HuH-7 (cell line): ENCODE results near the gene C1QBP.
"Not testable (repeated sequence)": the region's sequence is repeated elsewhere in the genome, so short reads cannot be mapped to it uniquely, and the experiment has no call there.

Experiments used
- DNase-seq: peaks from one replicate; pipeline ENCODE4 v3.0.0; 2011; ENCODE audit warnings: low spot score

C1QBP gene

DNA sequence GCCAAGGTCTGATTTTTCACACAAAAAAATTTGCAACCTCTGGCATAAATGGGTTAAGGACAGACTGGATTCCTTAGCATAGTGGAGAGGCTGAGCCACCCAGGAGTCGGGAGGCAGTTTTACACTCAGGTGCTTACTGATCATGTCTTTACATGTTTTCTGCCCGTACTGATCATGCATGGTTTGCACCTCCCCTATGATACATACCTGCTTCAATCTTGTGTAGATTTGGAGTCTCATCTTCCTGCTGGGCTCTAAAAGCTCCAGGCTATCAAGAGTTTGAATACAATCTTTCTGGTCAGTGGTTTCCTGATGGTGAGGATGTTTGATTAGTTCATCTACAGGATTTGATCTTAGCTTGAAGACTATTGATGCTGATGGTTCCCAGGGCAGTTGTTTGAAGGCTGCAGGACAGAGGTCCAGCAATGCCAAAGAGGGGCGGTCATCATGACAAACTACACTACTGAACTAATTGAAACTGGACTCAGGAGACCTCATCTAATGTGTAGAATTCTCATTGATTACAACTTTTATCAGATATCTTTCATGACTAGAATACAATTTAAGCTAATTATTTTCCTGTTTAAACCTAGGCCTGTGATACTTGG is 6.9 kb downstream of the C1QBP start:
- no peak for DNase-seq

DNA sequence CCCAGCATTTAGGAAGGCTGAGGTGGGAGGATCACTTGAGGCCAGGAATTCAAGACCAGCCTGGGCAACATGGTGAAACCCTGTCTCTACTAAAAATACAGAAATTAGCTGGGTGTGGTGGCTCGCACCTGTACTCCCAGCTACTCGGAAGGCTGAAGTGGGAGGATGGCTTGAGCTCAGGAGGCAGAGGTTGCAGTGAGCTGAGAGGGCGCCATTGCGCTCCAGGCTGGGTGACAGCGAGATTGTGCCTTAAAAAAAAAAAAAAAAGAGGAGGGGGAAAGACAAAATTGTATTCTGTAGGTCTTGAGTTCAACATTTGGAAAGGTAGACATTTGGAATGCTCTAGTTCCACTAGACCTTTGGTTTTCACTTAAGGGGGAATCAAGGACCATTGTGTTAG is 7.7 kb downstream of the C1QBP start:
- not testable (repeated sequence) for DNase-seq

DNA sequence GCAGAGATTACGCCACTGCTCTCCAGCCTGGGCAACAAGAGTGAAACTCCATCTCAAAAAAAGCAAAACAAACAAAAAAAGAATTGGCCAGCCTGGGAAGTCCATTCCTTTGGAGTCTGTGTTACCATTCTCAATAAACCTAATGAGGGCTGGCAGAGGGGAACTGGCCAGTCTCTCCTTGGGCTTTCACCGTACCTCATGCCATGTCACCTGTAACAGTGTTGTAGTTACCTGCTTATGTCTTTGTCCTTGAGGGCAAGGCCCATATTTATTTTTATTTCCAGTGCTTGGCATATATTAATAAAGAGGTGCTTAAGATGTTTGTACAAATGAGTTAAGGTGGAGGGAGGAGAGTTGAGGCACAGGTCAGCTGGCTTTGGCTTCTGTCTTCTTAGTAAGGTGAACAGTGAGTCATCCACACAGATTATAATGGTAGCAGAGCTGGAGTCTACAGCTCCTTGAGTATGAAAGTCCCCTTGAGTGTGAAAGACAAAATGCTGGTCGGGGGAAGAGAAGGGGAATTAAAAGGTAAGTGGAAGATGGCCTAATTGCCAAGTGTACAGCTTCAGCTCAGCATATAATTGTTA is 8.4 kb downstream of the C1QBP start:
- DNase-seq = no peak

DNA sequence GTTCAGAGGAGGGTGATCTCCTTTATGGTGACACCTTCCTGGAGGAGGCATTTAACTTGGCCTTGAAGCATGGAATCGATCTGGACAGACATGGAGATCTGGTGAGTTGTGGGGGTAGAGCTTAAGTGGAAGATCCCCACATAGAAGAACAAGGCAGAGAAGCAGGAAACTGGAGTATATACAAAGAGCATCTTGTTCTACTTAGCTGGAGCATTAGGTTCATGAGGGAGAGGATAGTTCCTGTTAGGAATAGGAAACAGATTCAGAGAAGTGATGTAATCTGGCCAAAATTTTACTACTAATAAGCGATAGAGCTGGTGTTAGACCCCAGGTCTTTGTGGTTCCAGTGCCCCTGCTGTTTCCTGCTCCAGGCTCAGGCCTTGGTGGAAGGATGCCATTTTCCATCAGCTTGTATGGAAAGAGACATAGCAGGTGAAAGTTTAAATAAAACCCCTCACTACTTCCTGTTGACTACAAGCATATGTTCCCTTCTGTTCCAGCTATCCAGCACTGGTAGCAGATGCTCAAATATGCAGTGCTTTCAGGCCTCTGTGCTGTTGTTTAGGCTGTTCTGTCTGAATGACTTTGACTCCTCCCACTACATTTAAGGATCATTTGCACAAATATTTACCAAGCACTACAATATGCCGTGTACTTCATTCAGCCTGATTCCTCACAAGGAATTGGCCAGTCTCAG is 9.6 kb downstream of the C1QBP start:
- no peak for DNase-seq

DNA sequence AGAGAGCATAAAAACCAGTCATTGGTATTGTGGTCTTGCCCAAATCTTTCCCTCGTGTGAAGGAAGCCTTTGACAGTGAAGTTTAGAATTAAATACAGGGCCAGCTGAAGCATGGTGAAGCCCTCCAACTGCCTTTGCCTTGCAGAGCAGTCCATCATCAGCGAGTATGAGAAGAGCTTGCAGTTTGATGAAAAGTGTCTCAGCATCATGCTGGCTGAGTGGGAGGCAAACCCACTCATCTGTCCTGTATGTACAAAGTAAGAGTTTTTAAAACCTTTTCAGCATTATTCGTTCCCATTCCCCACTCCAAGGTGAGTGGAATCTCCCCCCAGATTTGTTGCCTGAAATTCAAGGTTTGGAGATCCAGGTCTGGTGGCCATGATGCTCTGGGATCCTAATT is 13.1 kb downstream of the C1QBP start:
- DNase-seq = no peak

DNA sequence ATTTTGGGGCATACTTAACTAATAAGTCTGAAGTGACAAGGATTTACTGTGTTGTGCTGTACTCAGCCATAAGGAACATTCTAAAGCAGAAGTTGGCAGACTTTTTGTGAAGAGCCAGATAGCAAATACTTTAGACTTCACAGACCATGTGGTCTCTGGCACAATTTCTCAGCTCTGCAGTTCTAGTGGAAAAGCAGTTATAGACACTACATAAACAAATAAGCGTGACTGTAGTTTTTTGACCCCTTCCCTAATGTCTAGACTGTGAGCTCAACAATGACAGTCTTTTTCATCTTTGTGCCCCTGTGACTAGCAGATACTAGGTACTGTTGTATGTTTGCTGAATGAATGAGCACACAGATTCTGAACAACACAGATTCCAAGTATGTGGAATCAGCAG is 14.0 kb downstream of the C1QBP start:
- no peak for DNase-seq

DNA sequence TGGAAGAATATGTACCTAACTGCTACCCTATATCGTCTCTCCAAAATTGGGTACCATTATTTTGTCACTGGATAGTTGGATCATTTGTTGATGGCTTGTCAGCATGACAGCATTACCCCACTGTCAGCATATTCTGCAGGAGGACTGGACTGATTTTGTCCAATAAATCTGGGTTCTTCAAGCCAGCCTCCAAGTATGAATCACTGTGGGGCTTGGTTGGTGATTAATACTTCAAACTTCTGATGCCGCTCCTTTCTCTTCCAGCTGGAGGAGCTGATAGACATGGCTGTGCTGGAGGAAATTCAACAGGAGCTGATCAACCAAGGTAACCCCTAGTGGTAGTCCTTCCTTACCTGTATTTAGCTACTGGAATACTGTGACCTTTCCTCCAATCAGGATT is 16.4 kb downstream of the C1QBP start:
- DNase-seq = no peak

DNA sequence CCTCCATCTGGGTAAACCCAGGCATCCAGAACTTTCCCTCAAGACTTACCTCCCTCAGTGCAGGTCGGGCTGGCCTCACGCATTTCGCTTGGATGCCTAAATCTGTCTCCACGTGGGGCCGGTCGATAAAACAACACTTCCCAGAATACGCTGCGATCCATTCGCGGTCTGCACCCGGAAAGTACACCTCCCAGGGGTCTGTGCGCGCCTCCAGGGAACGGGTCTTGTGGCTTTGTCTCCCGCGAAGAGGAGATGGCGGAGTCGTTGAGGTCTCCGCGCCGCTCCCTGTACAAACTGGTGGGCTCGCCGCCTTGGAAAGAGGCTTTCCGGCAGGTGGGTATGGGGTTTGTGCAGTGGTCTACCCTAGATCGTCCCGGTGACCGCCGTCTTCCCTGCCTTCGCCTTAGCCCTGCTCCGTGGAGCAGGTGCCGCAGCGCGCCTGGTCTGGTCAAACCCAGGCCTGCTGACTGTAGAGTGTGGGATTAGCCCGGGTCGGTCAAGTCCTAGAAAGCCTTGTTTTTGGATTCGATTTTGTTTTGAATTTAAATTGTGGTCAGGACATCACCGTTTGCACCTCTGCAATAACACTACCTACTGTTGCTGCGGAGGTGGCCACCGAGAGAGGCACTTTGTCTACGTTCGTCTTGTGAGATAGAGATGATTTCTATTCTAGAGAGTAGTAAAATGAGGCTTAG is 18.8 kb downstream of the C1QBP start, which contains the start of gene RPAIN:
RPAIN (plus strand) TSS at position 224 of the 695 bp plus-strand sequence; CDS start at position 253, 29 bp downstream.
- peak; percentile 69 for DNase-seq

DNA sequence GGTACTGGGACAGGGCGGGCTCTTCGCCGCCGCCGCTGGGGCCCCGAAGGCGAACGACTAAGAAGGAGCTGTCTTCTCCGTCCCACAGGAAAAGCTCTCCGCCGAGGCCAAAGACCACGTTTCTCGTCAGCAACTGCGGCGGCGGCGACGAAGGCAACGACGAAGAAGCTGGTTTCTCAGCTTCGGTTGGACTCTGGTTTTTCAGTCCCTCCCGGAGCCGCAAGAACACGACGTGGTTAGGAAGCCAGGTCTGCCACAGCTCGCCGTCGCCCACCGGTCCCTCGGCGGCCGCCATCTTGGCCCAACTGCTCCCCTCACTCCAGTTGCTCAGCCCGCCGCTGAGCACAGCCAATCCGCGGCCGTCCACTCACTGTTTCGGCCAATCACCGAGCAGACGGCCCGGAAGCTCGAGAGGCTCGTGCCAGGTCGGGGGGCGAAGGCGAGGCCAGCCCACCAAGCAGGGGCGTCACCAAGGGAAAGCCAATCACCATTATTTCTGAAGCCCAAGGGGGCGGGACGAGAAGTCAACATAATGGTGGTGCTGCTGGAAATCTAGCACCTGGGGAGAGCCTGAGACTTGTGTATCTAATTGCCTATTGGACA is 19.5 kb downstream of the C1QBP start, which contains the start of gene NUP88:
NUP88 (minus strand) TSS at position 307 of the 603 bp plus-strand sequence; CDS start at position 295, 12 bp downstream.
- peak; percentile 86 for DNase-seq

DNA sequence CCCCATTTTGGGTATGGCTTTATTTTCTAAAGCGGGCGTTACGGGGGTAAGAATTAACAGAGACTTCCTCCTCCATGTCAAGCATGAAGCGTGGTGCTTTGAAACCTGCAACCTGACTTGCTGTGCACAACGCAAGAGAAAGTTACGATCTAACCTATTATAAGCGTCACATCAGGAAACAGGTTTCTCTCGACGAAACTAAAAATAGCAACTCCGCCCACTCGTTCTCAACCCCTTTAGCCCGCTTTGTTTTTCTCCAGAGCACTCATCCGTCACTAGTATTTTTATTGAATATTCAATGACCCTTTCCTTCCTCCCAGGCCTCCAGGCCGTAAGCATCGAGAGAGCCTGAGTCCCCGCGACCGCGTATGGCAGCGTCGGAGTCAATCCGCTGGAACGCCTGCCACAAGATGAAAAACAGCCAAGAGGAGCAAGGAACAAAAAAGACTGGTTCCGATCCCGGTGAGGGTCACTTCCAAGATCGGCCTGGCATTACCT is 20.0 kb downstream of the C1QBP start:
- no peak for DNase-seq

DNA sequence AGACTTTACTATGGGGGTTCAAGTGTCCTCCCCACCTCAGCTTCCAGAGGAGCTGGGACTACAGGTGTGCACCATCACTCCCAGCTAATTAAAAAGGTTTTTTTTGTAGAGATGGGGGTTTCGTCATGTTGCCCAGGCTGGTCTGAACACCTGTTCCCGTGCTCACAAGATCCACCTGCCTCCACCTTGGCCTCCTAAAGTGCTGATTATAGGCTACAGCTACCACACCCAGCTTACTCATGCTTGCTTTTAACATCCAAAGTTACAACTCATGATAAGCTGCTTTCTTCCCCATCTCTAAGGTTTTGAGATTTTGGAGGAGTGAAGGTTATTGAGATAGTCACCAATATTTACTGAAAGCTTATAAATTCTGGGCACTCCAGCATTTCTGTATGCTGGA is 22.1 kb downstream of the C1QBP start:
- DNase-seq = no peak

DNA sequence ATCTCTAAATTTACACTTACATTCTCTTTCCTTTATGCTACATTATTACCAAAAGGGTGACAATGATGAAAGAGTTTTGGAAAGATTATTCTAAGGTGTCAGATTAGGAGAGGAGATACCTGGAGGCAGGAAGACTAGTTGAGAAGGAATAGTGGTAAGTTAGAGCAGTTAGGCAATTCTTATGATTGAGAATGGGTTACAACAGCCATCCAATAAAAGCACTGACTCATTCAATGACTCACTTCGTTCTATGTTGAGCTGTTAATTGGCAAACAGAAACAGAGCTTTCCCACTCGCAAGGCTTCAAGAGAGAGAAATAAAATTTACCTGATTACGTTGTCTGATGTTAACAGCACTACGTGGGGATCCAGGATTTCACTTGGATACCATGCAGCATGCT is 25.3 kb downstream of the C1QBP start:
- no peak for DNase-seq

DNA sequence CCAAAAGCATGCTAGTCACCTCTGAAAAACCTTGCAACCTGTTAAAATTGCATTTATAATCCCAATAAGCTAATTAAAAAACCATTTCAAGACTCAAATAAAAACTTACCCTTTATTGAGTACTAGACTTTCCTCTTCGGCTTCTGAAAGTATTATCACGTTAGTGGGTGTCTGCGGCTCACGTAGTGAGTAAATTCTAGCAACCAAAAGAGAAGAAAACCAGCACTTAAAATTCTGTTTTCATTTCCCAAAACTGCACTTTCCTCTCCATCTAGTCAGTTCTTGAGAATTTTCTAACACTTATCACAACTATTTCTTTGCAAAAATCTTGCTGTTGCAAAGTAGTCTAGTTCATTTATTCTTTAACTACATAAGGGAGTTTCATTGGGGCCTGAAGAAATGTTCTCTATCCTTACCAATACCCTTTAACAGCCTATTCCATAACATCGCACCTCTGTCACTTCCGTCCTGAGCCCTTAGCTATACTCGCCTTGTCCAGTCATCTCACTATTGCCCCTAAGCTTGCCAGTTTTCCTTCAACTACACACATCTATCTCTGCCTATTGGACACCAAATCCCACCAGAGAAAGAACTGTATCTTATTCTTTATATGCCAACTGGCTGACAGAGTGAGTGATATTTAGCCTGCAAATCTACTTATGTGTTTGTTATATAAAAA is 28.2 kb downstream of the C1QBP start:
- no peak for DNase-seq

DNA sequence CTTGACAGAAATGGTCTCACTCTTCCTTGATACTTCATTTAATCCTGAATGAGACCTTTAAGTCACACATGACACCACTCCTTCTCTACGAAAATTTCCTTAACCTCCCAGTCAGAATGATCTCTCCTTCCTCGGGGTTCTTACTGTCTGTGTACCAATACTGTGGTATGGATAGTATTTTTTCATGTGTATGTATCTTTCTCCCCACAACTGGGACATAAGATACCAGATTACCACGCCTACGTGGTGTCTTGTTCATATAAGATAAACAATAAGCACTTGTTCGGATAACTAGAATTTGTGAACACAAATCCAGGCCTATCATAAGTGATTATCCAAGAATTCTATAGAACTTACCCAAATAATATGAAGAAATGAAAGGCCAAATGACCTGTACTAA is 30.8 kb downstream of the C1QBP start:
- DNase-seq = no peak

DNA sequence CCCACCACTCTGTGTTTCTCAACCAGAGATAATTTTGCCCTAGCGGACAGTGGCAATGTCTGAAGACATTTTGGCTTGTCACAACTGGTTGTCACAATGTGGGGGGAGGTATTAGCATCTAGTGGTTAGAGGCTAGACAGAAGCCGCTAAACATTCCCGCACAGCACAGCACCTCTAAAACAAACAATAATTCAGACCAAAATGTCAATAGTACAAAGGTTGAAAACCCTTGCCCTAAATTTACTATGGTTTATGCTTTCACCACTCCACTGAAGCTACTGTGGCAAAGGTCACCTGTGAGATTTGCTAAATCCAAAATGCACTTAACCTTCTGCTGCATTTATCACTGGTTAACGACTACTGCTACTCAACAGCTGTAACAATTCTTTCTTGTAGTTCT is 33.6 kb downstream of the C1QBP start:
- peak; percentile 28 for DNase-seq

DNA sequence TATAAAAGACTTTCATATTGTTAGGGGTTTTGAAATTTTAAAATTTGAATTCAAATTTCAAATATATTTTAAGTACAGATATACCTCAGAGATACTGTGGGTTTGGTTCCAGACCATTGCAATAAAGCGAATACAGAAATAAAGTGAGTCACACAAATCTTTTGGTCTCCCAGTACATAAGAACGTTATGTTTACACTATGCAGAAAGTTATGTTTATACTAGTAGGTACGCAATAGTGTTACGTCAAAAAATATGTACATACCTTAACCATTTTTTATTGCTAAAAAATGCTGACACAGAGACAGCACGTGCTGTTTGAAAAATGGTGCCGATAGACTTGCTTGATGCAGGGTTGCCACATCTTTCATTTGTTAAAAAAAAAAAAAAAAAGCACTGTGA is 39.2 kb downstream of the C1QBP start:
- DNase-seq = no peak

DNA sequence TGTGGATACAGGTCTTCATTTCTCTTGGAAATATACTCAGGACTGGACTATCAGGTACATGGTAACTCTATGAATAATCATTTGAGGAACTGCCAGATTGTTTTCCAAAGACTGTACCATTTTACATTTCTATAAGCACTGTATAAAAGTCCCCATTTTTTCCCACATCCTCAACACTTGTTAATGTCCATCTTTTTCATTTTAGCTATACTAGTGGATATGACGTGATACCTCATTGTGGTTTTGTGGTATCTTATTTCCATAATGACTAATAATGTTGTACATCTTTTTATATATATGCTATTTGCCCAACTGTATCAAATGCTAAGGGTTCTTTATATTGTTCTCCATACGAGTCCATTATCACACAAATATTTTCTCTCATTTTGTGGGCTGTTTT is 42.3 kb downstream of the C1QBP start:
- no peak for DNase-seq

DNA sequence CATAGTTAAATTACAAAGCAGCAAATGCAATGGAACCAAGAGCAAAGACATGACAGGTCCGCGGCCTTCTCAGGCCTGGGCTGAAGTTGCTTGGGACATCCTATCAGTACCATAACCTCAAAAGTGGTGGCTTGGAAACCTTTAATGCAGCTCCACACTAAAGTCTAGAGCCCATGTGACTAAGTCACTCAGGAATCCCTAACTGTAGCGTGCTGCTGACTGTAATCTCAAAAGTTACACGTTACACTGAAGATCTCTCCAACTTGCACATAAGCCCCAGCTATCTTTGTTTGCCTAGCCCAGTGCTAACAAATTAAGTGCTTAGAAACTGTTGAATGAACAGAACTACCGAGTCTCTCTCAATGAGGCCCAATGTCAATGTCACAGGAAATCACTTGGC is 47.3 kb downstream of the C1QBP start:
- DNase-seq = no peak
